DOHH2 (cell line): ENCODE data around the gene SAMD4A.

Source experiments
- CTCF ChIP-seq: fragments of 200-600 bp; sonication (generic); IDR thresholded peaks from one replicate; pipeline ENCODE4 v1.5.1; 2014; ENCODE audit warnings: antibody characterized with exemption, mild to moderate bottlenecking, low read depth, low read length; ENCODE audit not compliant: poor library complexity, severe bottlenecking
- EZH2phosphoT487 ChIP-seq: fragments of 200-600 bp; sonication (generic); IDR thresholded peaks from 2 replicates; pipeline ENCODE4 v1.6.1; 2017; ENCODE audit warnings: borderline replicate concordance, mild to moderate bottlenecking, antibody characterized with exemption, low read length, moderate library complexity, mixed read lengths

- no peak for TF ChIP-seq CTCF
- TF ChIP-seq EZH2phosphoT487, result no peak
Observed at GRCh38 chr14:54716862-54717261, 149.9 kb downstream of the SAMD4A start.
